ENCODE measurements around the gene MDFI.

The MDFI gene

GRCh38 chr6:41638002-41638934 is at the start of gene MDFI:
Gene MDFI, plus strand, starts transcription at chr6:41638468. Its CDS starts 282 bp downstream, at chr6:41638750.
- no peak for DNase-seq

- no peak for DNase-seq
These were observed 49.0 kb upstream of the MDFI start for GRCh38 chr6:41589223-41589622.

GRCh38 chr6:41589636-41590622 is 48.3 kb upstream of the MDFI start:
- no peak for DNase-seq

GRCh38 chr6:41591122-41591521 is 47.1 kb upstream of the MDFI start:
- no peak for DNase-seq

GRCh38 chr6:41591859-41592502 is 46.3 kb upstream of the MDFI start:
- DNase-seq, result peak; percentile 42

GRCh38 chr6:41593406-41593805 is 44.9 kb upstream of the MDFI start:
- no peak for DNase-seq

- DNase-seq, result no peak
These were observed 44.4 kb upstream of the MDFI start for GRCh38 chr6:41593839-41594238.

- DNase-seq, result no peak
These were observed 43.9 kb upstream of the MDFI start for GRCh38 chr6:41594326-41594725.

GRCh38 chr6:41594766-41595165 is 43.5 kb upstream of the MDFI start:
- no peak for DNase-seq

- no peak for DNase-seq
These were observed 43.1 kb upstream of the MDFI start for GRCh38 chr6:41595166-41595565.

- no peak for DNase-seq
These were observed 42.1 kb upstream of the MDFI start for GRCh38 chr6:41596096-41596685.

GRCh38 chr6:41596807-41597206 is 41.5 kb upstream of the MDFI start:
- DNase-seq, result no peak

- DNase-seq, result no peak
These were observed 40.8 kb upstream of the MDFI start for GRCh38 chr6:41597246-41598000.

- DNase-seq, result no peak
These were observed 39.6 kb upstream of the MDFI start for GRCh38 chr6:41598670-41599014.

- DNase-seq, result no peak
These were observed 39.0 kb upstream of the MDFI start for GRCh38 chr6:41599015-41599851.

GRCh38 chr6:41599852-41600445 is 38.3 kb upstream of the MDFI start:
- DNase-seq, result no peak

- no peak for DNase-seq
These were observed 37.6 kb upstream of the MDFI start for GRCh38 chr6:41600499-41601247.

GRCh38 chr6:41601248-41601549 is 37.1 kb upstream of the MDFI start:
- no peak for DNase-seq

- DNase-seq, result no peak
These were observed 35.9 kb upstream of the MDFI start for GRCh38 chr6:41602422-41602743.
